ENCODE results near the gene OSBP.
A peak's percentile ranks its signal among the peaks of the same experiment; 100 is the strongest.
"Not testable (repeated sequence)": the region's sequence is repeated elsewhere in the genome, so short reads cannot be mapped to it uniquely, and the experiment has no call there.

Gene OSBP

GRCh38 chr11:59556115-59556916 is 59.3 kb downstream of the OSBP start:
- peak; percentile 61 for DNase-seq (ENCODE audit: low read depth)
- H3K4me3 ChIP-seq (ENCODE audit: low read depth, low read length): peak overlapping the region; percentile 48

GRCh38 chr11:59555601-59556114 is 59.9 kb downstream of the OSBP start:
- H3K4me3 ChIP-seq (ENCODE audit: low read depth, low read length): peak overlapping the region; percentile 48
- DNase-seq (ENCODE audit: low read depth): no peak

GRCh38 chr11:59553323-59553722 is 62.3 kb downstream of the OSBP start:
- H3K4me3 ChIP-seq (ENCODE audit: low read depth, low read length): no peak overlapping the region

GRCh38 chr11:59552844-59553243 is 62.7 kb downstream of the OSBP start:
- no peak for DNase-seq (ENCODE audit: low read depth)
- H3K4me3 ChIP-seq (ENCODE audit: low read depth, low read length): no peak overlapping the region

More at GRCh38 chr11:59553323-59553722, 62.3 kb downstream of the OSBP start:
- DNase-seq (ENCODE audit: low read depth): no peak

GRCh38 chr11:59551659-59552521 is 63.7 kb downstream of the OSBP start:
- H3K4me3 ChIP-seq (ENCODE audit: low read depth, low read length): peak overlapping the region; percentile 80
- peak; percentile 55 for DNase-seq (ENCODE audit: low read depth)

- DNase-seq (ENCODE audit: low read depth): peak; percentile 64
- peak overlapping the region; percentile 80 for H3K4me3 ChIP-seq (ENCODE audit: low read depth, low read length)
These were observed 64.5 kb downstream of the OSBP start for GRCh38 chr11:59550842-59551658.

GRCh38 chr11:59550368-59550841 is 65.2 kb downstream of the OSBP start:
- H3K4me3 ChIP-seq (ENCODE audit: low read depth, low read length): peak overlapping the region; percentile 80
- DNase-seq (ENCODE audit: low read depth): peak; percentile 80

GRCh38 chr11:59548309-59548656 is 67.3 kb downstream of the OSBP start:
- no peak for DNase-seq (ENCODE audit: low read depth)
- no peak overlapping the region for H3K4me3 ChIP-seq (ENCODE audit: low read depth, low read length)

- DNase-seq (ENCODE audit: low read depth): not testable (repeated sequence)
These were observed 67.8 kb downstream of the OSBP start for GRCh38 chr11:59547605-59548308.

GRCh38 chr11:59545179-59546020 is 70.2 kb downstream of the OSBP start:
- DNase-seq (ENCODE audit: low read depth): peak; percentile 31
- H3K4me3 ChIP-seq (ENCODE audit: low read depth, low read length): no peak overlapping the region

More at GRCh38 chr11:59547605-59548308, 67.8 kb downstream of the OSBP start:
- not testable (repeated sequence) for H3K4me3 ChIP-seq (ENCODE audit: low read depth, low read length)

- H3K4me3 ChIP-seq (ENCODE audit: low read depth, low read length): no peak overlapping the region
- no peak for DNase-seq (ENCODE audit: low read depth)
These were observed 70.8 kb downstream of the OSBP start for GRCh38 chr11:59544869-59545178.

GRCh38 chr11:59543713-59544112 is 71.9 kb downstream of the OSBP start:
- not testable (repeated sequence) for DNase-seq (ENCODE audit: low read depth); H3K4me3 ChIP-seq (ENCODE audit: low read depth, low read length)

- no peak for DNase-seq (ENCODE audit: low read depth)
- no peak overlapping the region for H3K4me3 ChIP-seq (ENCODE audit: low read depth, low read length)
These were observed 73.3 kb downstream of the OSBP start for GRCh38 chr11:59542142-59542810.

- no peak for DNase-seq (ENCODE audit: low read depth)
- no peak overlapping the region for H3K4me3 ChIP-seq (ENCODE audit: low read depth, low read length)
These were observed 80.9 kb downstream of the OSBP start for GRCh38 chr11:59534676-59535075.

- DNase-seq (ENCODE audit: low read depth): no peak
- H3K4me3 ChIP-seq (ENCODE audit: low read depth, low read length): no peak overlapping the region
These were observed 83.0 kb downstream of the OSBP start for GRCh38 chr11:59532620-59533019.

GRCh38 chr11:59528711-59529110 is 86.9 kb downstream of the OSBP start:
- DNase-seq (ENCODE audit: low read depth): no peak
- H3K4me3 ChIP-seq (ENCODE audit: low read depth, low read length): no peak overlapping the region

Data from skeletal muscle cell (primary cell).